SK-N-SH treated with all-trans-retinoic acid at 6 μM for 48 hours (cell line): ENCODE measurements around the gene KCNA1.

ENCODE experiments used
- ESRRG ChIP-seq: fragments of 250-450 bp; sonication (Bioruptor Pico); IDR thresholded peaks from 2 replicates; pipeline ENCODE4 v1.6.1; 2021; ENCODE audit warnings: mild to moderate bottlenecking
- OSR1 ChIP-seq: fragments of 250-450 bp; sonication (Bioruptor Pico); IDR thresholded peaks from 2 replicates; pipeline ENCODE4 v1.8.0; 2022; ENCODE audit warnings: moderate library complexity, mild to moderate bottlenecking, inconsistent platforms
- PATZ1 ChIP-seq: fragments of 250-450 bp; sonication (Bioruptor Pico); IDR thresholded peaks from 2 replicates; pipeline ENCODE4 v1.8.0; 2020; ENCODE audit warnings: mild to moderate bottlenecking, moderate library complexity, borderline replicate concordance
- POU6F1 ChIP-seq: fragments of 250-450 bp; sonication (Bioruptor Pico); IDR thresholded peaks from 2 replicates; pipeline ENCODE4 v1.8.0; 2021; ENCODE audit warnings: low read depth, mild to moderate bottlenecking, moderate library complexity, borderline replicate concordance
- RARB ChIP-seq: fragments of 250-450 bp; sonication (Bioruptor Pico); IDR thresholded peaks from 2 replicates; pipeline ENCODE4 v1.8.0; 2021; ENCODE audit warnings: mild to moderate bottlenecking, moderate library complexity
- TOX ChIP-seq: fragments of 250-450 bp; sonication (Bioruptor Pico); IDR thresholded peaks from 2 replicates; pipeline ENCODE4 v1.8.0; 2021; ENCODE audit warnings: mild to moderate bottlenecking, moderate library complexity, borderline replicate concordance
- ZFP3 ChIP-seq: fragments of 250-450 bp; sonication (Bioruptor Pico); IDR thresholded peaks from 2 replicates; pipeline ENCODE4 v1.5.0; 2020; ENCODE audit warnings: mild to moderate bottlenecking, moderate library complexity
- ZFP30 ChIP-seq: fragments of 450-650 bp; formaldehyde crosslinking; IDR thresholded peaks from 2 replicates; pipeline ENCODE4 v1.5.0; 2022; ENCODE audit warnings: mild to moderate bottlenecking, moderate library complexity
- ZNF70 ChIP-seq: fragments of 450-650 bp; formaldehyde crosslinking; IDR thresholded peaks from 2 replicates; pipeline ENCODE4 v1.5.0; 2020; ENCODE audit warnings: mild to moderate bottlenecking, moderate library complexity
- TF ChIP-seq, protein P1 (sequence below): fragments of 250-450 bp; sonication (Bioruptor Pico); IDR thresholded peaks from 2 replicates; pipeline ENCODE4 v1.5.1; 2020; ENCODE audit warnings: low read depth, mild to moderate bottlenecking, moderate library complexity

DNA sequence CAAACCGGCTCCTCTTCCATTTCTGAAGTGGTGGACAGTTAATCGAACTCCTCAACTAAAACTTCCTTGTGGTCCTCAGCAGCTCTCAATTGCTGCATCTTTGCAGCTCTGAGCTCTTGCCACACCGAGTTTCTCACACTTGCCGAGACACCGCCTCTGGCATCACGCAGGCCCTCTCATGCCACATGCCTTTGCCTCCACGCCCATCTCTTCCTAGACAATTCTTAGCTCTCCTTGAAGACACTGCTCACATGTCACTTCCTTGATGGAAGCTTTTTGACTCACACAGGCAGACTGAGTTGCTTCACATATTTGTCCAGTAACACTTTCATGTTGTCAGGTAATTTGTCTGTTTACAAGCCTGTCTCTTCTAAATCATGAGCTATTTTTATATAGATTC is 29.2 kb downstream of the KCNA1 start:
- TF ChIP-seq TOX (CRISPR knock-in tag) (no peak), POU6F1 (CRISPR knock-in tag) (no peak), OSR1 (CRISPR knock-in tag) (no peak), ZFP3 (CRISPR knock-in tag) (no peak), ZFP30 (CRISPR knock-in tag) (no peak), PATZ1 (CRISPR knock-in tag) (no peak), RARB (CRISPR knock-in tag) (no peak), ZNF70 (CRISPR knock-in tag) (no peak), ESRRG (CRISPR knock-in tag) (no peak)
- TF ChIP-seq, protein P1, sequence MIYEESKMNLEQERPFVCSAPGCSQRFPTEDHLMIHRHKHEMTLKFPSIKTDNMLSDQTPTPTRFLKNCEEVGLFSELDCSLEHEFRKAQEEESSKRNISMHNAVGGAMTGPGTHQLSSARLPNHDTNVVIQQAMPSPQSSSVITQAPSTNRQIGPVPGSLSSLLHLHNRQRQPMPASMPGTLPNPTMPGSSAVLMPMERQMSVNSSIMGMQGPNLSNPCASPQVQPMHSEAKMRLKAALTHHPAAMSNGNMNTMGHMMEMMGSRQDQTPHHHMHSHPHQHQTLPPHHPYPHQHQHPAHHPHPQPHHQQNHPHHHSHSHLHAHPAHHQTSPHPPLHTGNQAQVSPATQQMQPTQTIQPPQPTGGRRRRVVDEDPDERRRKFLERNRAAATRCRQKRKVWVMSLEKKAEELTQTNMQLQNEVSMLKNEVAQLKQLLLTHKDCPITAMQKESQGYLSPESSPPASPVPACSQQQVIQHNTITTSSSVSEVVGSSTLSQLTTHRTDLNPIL (CRISPR knock-in tag), result no peak
